ENCODE data around the gene COL25A1.

DNA sequence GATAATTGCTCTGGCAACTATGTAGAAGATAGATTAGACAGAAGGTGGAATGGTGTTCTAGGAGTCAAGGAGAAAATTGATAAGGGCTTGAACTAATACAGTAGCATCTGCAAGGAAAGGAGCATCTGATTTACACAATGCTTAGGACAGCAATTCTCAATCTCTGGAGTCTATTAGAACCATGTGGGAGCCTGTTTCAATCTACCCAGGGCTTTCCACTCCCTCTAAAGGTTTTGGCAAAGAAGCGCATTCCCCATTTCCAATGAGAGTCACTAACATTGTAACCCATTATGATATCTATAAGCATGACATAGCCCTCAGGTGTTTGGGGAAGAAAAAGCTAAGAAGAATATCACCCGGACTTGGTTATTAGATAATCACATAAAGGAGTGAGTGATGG is 168.2 kb downstream of the COL25A1 start:
- TF ChIP-seq CTCF (IDR thresholded peaks at IDR 0.05; ENCODE audit: low read depth, low read length) (no peak), EZH2phosphoT487 (IDR thresholded peaks at IDR 0.05; ENCODE audit: low read depth) (no peak)
